ENCODE results near the gene ST6GALNAC6. TPM values are rescaled to one million over a fixed set of nuclear protein-coding genes. Genes with fewer than 3 reads are reported as not detected.

ST6GALNAC6 gene
- total and polyA plus RNA-seq, 2 experiments from 2014 or later, result 31.8 to 47.7 TPM

GRCh38 chr9:127920794-127921193 is 21.4 kb upstream of the ST6GALNAC6 start:
- TF ChIP-seq CTCF (IDR thresholded peaks at IDR 0.05; ENCODE audit: poor library complexity), result no peak
- Histone ChIP-seq H2AFZ (no peak overlapping the region), H3K9me2 (replicated peaks; ENCODE audit: insufficient read depth) (no peaks in the 10 kb centered on the region)

DNA sequence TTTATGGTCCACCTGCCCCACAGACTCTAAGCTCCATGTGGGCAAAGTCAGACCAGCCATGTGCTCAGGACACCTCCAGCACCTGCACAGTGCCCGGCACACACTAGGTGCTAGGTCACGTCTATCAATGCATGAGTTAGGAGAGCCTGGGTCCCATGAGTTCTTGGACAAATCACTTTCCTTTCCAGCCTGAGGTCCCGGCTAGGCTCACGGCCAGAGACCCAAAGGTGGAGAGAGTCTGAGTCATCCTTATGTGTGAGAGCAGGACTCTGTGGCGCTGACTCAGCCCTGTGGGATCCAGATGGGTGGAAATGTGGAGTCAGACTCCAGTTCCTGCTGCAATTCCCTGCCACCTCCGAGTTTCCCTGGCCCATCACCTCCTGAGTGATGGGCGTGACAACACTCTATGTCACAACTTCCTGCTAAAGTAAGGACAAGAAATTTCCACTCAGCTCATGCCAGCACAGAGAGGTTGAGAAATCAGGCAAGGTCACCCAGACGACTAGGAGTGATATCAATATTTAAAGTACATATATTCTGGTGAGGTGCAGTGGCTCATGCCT is 19.9 kb upstream of the ST6GALNAC6 start:
- Histone ChIP-seq H3K4me2 (no peak overlapping the region), H3K27me3 (peaks cover 2% of the 10 kb centered on the region), H3K9me3 (ENCODE audit: low read depth) (no peaks in the 10 kb centered on the region), H3K36me3 (replicated peaks; ENCODE audit: insufficient read depth, low read depth) (no peaks in the 10 kb centered on the region), H3K79me2 (no peaks in the 10 kb centered on the region), H3K9me2 (replicated peaks; ENCODE audit: insufficient read depth) (no peaks in the 10 kb centered on the region), H3K4me1 (ENCODE audit: insufficient read depth) (peaks cover 12% of the 10 kb centered on the region), H3K4me3 (no peak overlapping the region), H3K27ac (no peak overlapping the region), H4K20me1 (ENCODE audit: insufficient read depth, poor library complexity, severe bottlenecking) (no peaks in the 10 kb centered on the region), H2AFZ (no peak overlapping the region)
- TF ChIP-seq EZH2 (IDR thresholded peaks at IDR 0.05; ENCODE audit: borderline replicate concordance) (no peak), EZH2phosphoT487 (IDR thresholded peaks at IDR 0.05; ENCODE audit: low read depth, severe bottlenecking, unreplicated experiment) (no peak), CTCF (IDR thresholded peaks at IDR 0.05; ENCODE audit: poor library complexity) (no peak)
- WGBS (ENCODE audit: low lambda C conversion rate, missing lambda C conversion rate), result 44% methylated on average over 8 of the region's 8 CpGs
- DNase-seq (ENCODE audit: low spot score), result peak; percentile 93

More at GRCh38 chr9:127920794-127921193, 21.4 kb upstream of the ST6GALNAC6 start:
- Histone ChIP-seq H3K4me3 (no peak overlapping the region), H3K4me2 (no peak overlapping the region), H4K20me1 (ENCODE audit: insufficient read depth, poor library complexity, severe bottlenecking) (no peaks in the 10 kb centered on the region), H3K4me1 (ENCODE audit: insufficient read depth) (peaks cover 4% of the 10 kb centered on the region), H3K36me3 (replicated peaks; ENCODE audit: insufficient read depth, low read depth) (no peaks in the 10 kb centered on the region), H3K27me3 (peaks cover 14% of the 10 kb centered on the region), H3K9me3 (ENCODE audit: low read depth) (no peaks in the 10 kb centered on the region), H3K27ac (no peak overlapping the region), H3K79me2 (no peaks in the 10 kb centered on the region)
- no peak for DNase-seq (ENCODE audit: low spot score)
- WGBS (ENCODE audit: low lambda C conversion rate, missing lambda C conversion rate), result 89% methylated on average over 7 of the region's 7 CpGs

- peaks cover 12% of the 10 kb centered on the region for H3K4me1 ChIP-seq (ENCODE audit: insufficient read depth)
- TF ChIP-seq EZH2 (IDR thresholded peaks at IDR 0.05; ENCODE audit: borderline replicate concordance) (no peak), EZH2phosphoT487 (IDR thresholded peaks at IDR 0.05; ENCODE audit: low read depth, severe bottlenecking, unreplicated experiment) (no peak), CTCF (IDR thresholded peaks at IDR 0.05; ENCODE audit: poor library complexity) (no peak)
- no peaks in the 10 kb centered on the region for H4K20me1 ChIP-seq (ENCODE audit: insufficient read depth, poor library complexity, severe bottlenecking)
- DNase-seq (ENCODE audit: low spot score), result no peak
- no peak overlapping the region for H3K27ac ChIP-seq
- no peak overlapping the region for H3K4me2 ChIP-seq
- H3K36me3 ChIP-seq (replicated peaks; ENCODE audit: insufficient read depth, low read depth), result no peaks in the 10 kb centered on the region
- peaks cover 2% of the 10 kb centered on the region for H3K27me3 ChIP-seq
- WGBS (ENCODE audit: low lambda C conversion rate, missing lambda C conversion rate), result 86% methylated on average over 8 of the region's 8 CpGs
- H2AFZ ChIP-seq, result no peak overlapping the region
- H3K4me3 ChIP-seq, result no peak overlapping the region
- no peaks in the 10 kb centered on the region for H3K79me2 ChIP-seq
- no peaks in the 10 kb centered on the region for H3K9me2 ChIP-seq (replicated peaks; ENCODE audit: insufficient read depth)
- no peaks in the 10 kb centered on the region for H3K9me3 ChIP-seq (ENCODE audit: low read depth)
Observed at GRCh38 chr9:127918183-127919107, 19.0 kb upstream of the ST6GALNAC6 start.
